A172 (cell line): ENCODE data around the gene CAMTA1. TPM values are rescaled to one million over a fixed set of nuclear protein-coding genes. Genes with fewer than 3 reads are reported as not detected.
A peak's percentile ranks its signal among the peaks of the same experiment; 100 is the strongest.

Experiments used
- DNase-seq: peaks from one replicate; pipeline ENCODE4 v3.0.0-alpha.2; 2015; ENCODE audit warnings: low spot score
- total RNA-seq: library from RNA; depleted of rRNA; stranded (reverse); fragments of >200 nt; shearing (Covaris generic); gene quantifications from 2 replicates; pipeline ENCODE4 v1.2.3, GENCODE V29; 2014

The CAMTA1 gene
- total RNA-seq, 1 experiment from 2014 or later, result 97.5 TPM

DNA sequence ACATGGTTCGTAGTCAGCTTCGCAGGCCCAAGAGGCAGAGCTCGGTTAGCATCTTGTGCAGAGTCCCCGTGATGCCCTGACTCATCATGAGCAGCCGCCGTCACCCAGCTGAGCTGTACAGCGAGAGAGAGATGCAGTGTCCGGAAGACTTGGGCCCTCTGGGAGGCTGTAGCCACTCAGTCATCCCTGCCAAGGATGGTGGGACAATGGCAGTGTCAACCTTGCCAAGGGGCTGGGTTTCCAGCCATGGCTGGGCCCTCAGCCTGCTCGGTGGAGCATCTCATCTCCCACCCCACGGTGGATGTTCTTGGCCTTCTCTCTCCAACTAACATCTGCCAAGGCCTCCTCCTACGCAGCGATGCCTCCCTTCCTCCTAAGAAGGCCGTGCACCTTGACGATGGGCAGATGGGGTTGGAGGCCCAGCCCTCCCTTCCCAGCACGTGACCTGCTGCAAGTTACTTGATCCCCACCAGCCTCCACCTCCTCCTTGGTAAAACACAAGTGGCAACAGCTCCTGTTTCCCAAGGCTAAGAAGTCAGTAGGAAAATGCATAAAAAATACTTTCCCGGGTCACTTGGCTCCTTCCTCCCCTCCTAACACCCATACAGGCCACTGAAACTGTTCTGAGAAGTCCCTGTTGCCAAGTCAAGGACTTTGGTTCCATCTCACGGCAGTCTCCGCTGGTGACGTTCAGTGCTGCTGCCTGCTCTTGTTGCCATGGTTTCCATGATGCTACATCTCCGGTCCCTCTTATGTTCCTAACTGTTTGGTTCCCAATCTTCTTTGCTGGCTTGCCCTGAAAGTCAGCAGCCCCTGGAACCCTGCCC, 601.2 kb downstream of the CAMTA1 start:
- DNase-seq, result no peak

- DNase-seq, result no peak
Measured at GRCh38 chr1:7387053-7387927, 602.0 kb downstream of the CAMTA1 start.

- no peak for DNase-seq
Measured at GRCh38 chr1:7388141-7388487, 602.9 kb downstream of the CAMTA1 start.

GRCh38 chr1:7388488-7389185, 603.4 kb downstream of the CAMTA1 start:
- DNase-seq, result peak; percentile 62

DNA sequence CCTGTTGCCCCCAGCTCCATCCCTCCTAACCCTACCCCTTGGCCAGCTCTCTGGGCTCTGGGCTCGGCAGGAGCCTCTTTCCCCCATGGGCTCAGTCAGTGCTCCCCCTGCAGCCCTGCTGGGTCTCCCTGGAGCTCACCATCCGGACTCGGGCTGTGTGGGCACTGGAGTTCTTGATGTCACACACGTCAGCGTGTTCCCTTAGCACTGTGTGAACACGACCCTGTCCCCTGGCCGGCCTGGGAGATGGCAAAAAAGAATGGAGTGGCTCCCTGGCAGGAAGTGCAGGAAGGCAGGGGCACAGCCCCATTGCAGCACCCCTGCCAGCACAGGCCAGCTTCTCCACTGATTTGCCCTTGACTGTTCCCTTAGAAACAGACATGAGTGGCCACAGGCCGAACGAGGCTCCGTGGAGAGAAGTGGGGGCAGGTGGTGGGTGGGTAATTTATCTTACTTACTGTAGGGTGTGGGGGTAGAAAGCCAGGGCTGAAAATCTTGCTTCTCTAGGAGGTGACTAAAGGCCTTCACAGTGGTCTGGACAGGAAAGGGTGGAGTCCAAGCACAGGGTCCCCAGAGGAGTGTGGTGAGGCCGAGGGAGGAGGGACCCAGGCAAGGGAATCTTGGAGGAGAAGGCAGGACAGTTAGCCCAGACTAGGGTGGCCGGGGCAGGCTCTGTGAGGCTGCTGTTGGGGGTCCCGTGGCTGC, 604.1 kb downstream of the CAMTA1 start:
- DNase-seq, result peak; percentile 66

GRCh38 chr1:7389906-7390603, 604.8 kb downstream of the CAMTA1 start:
- no peak for DNase-seq

- no peak for DNase-seq
Measured at GRCh38 chr1:7390604-7391000, 605.3 kb downstream of the CAMTA1 start.

- DNase-seq, result no peak
Measured at GRCh38 chr1:7393136-7393535, 607.9 kb downstream of the CAMTA1 start.

GRCh38 chr1:7395251-7395650, 610.0 kb downstream of the CAMTA1 start:
- DNase-seq, result no peak

DNA sequence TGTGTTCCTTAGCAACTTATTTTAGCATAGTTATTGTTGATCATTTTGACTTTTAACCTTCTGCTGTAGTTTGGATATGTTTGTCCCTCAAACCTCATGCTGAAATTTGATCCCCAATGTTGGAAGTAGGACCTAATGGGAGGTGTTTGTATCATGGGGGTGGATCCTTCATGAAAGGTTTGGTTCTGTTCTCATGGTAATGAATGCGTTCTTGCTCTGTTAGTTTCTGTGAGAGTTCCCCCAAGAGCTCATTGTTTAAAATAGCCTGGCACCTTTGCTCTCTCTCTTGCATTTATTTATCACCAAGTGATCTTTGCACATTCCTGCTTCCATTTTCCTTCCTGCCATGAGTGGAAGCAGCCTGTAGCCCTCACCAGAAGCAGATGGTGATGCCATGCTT, 613.7 kb downstream of the CAMTA1 start:
- DNase-seq, result no peak

DNA sequence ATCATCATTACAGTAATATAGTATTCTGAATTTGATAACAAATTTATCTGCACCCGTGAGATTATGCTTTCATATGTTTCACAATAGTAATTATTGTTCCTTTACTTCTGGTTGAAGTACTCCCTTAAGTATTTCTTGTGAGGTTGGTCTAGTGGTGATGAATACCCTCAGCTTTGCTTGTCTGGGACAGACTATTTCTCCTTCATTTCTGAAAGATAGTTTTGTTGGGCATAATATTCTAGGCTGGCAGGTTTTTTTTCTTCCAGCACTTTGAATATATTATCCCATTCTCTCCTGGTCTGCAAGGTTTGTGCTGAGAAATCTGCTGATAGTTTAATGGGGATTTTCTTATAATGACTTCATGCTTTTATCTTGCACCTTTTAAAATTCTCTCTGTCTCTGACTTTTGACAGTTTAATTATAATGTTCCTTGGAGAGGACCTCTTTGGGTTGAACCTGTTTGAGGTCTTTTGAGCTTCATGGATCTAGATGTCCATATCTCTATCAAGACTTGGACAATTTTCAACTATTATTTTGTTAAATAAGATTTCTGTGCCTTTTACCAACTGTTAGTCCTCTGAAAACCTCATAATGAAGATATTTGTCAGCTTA, 614.4 kb downstream of the CAMTA1 start:
- no peak for DNase-seq

- no peak for DNase-seq
Measured at GRCh38 chr1:7400566-7400965, 615.3 kb downstream of the CAMTA1 start.

DNA sequence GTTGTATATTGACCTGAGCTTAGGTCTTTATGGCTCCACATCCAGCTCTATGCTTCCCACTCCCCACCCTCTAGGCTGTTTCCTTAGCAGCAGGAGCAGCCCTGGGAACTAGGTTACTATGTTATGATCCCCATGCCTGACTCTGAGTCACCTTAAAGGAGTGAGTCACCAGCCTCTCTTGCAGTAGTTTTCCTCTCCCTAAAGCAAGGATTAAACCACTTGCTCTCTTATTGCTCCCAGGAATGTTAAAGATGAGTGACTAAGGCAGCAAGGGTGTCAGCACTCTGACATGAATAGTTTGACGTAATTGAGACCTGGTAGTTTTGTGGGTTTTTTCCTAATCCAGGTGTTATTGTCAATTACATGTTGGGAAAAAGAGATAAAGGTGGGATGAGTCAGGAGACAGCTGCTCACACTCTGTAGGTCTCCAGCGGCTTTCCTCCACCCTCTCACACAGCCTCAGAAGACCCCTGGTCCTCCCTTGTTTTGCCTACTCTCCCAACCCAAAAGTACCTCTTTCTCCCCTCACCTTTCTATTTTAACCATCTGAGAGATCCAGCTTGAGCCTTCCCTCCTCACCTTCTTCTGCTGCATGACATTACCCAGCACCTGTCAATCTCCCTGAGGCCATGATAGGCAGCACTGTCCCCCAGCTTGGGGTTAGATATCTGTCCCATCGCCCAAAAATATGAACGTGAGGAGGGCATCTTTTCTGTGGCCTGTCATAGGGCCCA, 616.7 kb downstream of the CAMTA1 start:
- DNase-seq, result peak; percentile 97

- DNase-seq, result no peak
Measured at GRCh38 chr1:7402548-7402850, 617.2 kb downstream of the CAMTA1 start.

- DNase-seq, result no peak
Measured at GRCh38 chr1:7403265-7404045, 618.2 kb downstream of the CAMTA1 start.

- DNase-seq, result no peak
Measured at GRCh38 chr1:7404046-7404742, 618.9 kb downstream of the CAMTA1 start.

- no peak for DNase-seq
Measured at GRCh38 chr1:7405844-7406500, 620.7 kb downstream of the CAMTA1 start.
